CD8-positive, alpha-beta memory T cell (primary cell): ENCODE measurements around the gene HACL1. TPM values are rescaled to one million over a fixed set of nuclear protein-coding genes. Genes with fewer than 3 reads are reported as not detected.

Source experiments
- CTCF ChIA-PET: fragments of 350-600 bp; sonication (Branson Sonifier 250); formaldehyde crosslinking; loops from one replicate; lab custom pipeline; 2021; ENCODE audit warnings: antibody characterized with exemption; lab: Charles Lee
- POLR2A ChIA-PET: fragments of 350-600 bp; sonication (Branson Sonifier 250); formaldehyde crosslinking; loops from one replicate; lab custom pipeline; 2021; ENCODE audit warnings: antibody characterized with exemption; lab: Charles Lee
- DNase-seq, 5 donors: peaks; one replicate each; pipeline versions ENCODE4 v3.0.0 to v3.0.0-alpha.2; 2020 to 2022; ENCODE audit warnings: mixed read lengths in 1 of 5
- H3K27ac ChIP-seq: one replicate; pipeline ENCODE4 v1.7.0; 2013; ENCODE audit warnings: low read depth, mild to moderate bottlenecking, low read length, moderate library complexity
- H3K27me3 ChIP-seq: 2 replicates; pipeline ENCODE4 v1.7.0; 2013; ENCODE audit warnings: low read length, mild to moderate bottlenecking; ENCODE audit not compliant: insufficient read depth, poor library complexity, severe bottlenecking
- H3K36me3 ChIP-seq: 2 replicates; pipeline ENCODE4 v1.7.0; 2013; ENCODE audit warnings: mild to moderate bottlenecking, low read length, moderate library complexity; ENCODE audit not compliant: insufficient read depth
- H3K4me1 ChIP-seq: 2 replicates; pipeline ENCODE4 v1.7.0; 2013; ENCODE audit warnings: mild to moderate bottlenecking, low read length, moderate library complexity; ENCODE audit not compliant: insufficient read depth
- H3K4me3 ChIP-seq: 2 replicates; pipeline ENCODE4 v1.7.0; 2013; ENCODE audit warnings: mild to moderate bottlenecking, low read length
- H3K9me3 ChIP-seq: 2 replicates; pipeline ENCODE4 v1.7.0; 2013; ENCODE audit warnings: mild to moderate bottlenecking, low read length
- H3K27ac Mint-ChIP-seq, 8 donors: one replicate each; pipeline ENCODE4 v1.8.0; 2020 to 2021; ENCODE audit warnings: mixed read lengths in 8 of 8, mild to moderate bottlenecking in 6 of 8, inconsistent platforms in 3 of 8, moderate library complexity in 3 of 8
- H3K27me3 Mint-ChIP-seq, 2 donors: one replicate each; pipeline ENCODE4 v1.8.0; 2020 to 2021; ENCODE audit warnings: mixed read lengths in 2 of 2, mild to moderate bottlenecking in 1 of 2, moderate library complexity in 1 of 2
- H3K36me3 Mint-ChIP-seq, 3 donors: one replicate each; pipeline ENCODE4 v1.8.0; 2020 to 2021; ENCODE audit warnings: mixed read lengths in 3 of 3, inconsistent platforms in 1 of 3, mild to moderate bottlenecking in 1 of 3
- H3K4me1 Mint-ChIP-seq, 3 donors: one replicate each; pipeline ENCODE4 v1.8.0; 2020 to 2021; ENCODE audit warnings: mixed read lengths in 3 of 3, inconsistent platforms in 1 of 3, mild to moderate bottlenecking in 1 of 3
- H3K4me3 Mint-ChIP-seq, 7 donors: one replicate each; pipeline ENCODE4 v1.8.0; 2020 to 2021; ENCODE audit warnings: mixed read lengths in 7 of 7, mild to moderate bottlenecking in 6 of 7, moderate library complexity in 4 of 7, inconsistent platforms in 2 of 7
- H3K9me3 Mint-ChIP-seq, 5 donors: one replicate each; pipeline ENCODE4 v1.8.0; 2020 to 2022; ENCODE audit warnings: mixed read lengths in 5 of 5, mild to moderate bottlenecking in 3 of 5, moderate library complexity in 2 of 5, inconsistent platforms in 1 of 5
- polyA plus RNA-seq: library from polyadenylated mRNA; unstranded; fragments of 300-500 nt; fragmentation: Illumina TruSeq; gene quantifications from one replicate; pipeline ENCODE4 v1.2.3, GENCODE V29; 2021
- total RNA-seq, 2 experiments: library from RNA; stranded (reverse); gene quantifications; one replicate each; pipeline ENCODE4 v1.2.3, GENCODE V29; 2021

The HACL1 gene
- total and polyA plus RNA-seq, 3 experiments from 2014 or later: 34.6 to 37.7 (median 35.0) TPM

DNA sequence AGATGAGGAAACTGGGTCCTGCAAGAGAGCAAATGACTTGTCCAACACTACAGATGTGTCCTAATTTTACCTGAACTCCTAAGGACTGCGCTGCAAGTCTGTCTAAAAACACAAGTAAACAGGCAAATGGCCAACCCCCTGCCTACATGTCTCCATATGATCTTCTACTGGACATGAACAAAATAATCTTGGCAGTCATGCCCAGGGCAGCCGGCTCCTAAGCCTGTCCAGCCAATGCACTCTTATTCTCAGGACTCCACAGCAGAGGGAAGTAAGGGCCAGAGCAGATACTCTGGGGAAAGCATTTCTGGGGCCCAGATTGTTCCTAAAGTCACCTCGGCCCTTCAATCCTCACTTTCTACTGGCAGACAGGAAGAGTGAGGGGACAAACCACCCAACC lies 90.2 kb downstream of the HACL1 start:
- ChIA-PET CTCF (no interaction called here), POLR2A (no interaction called here)
- Histone ChIP-seq H3K27me3 (no peaks in the 10 kb centered on the region), H3K9me3 (no peaks in the 10 kb centered on the region), H3K27ac (no peak overlapping the region), H3K4me1 (no peaks in the 10 kb centered on the region), H3K36me3 (no peaks in the 10 kb centered on the region), H3K4me3 (no peak overlapping the region)
- Mint-ChIP-seq H3K9me3 (no peaks in the 10 kb centered on the region), H3K4me3 (peak overlapping the region in 1 of 7 donors; percentile 12), H3K4me1 (peaks cover 13 to 19% (median 15%) of the 10 kb centered on the region in 3 donors), H3K27ac (peak overlapping the region in 6 of 8 donors; percentile 8 to 94 (median 49)), H3K36me3 (no peaks in the 10 kb centered on the region), H3K27me3 (peaks cover 0 to 2% of the 10 kb centered on the region in 2 donors)
- DNase-seq: no peak

Other genes starting within 250 kb of the HACL1 start
- gene METTL6, start 174.0 kb downstream of the HACL1 start, total RNA-seq: 10 to 100 TPM; 23.2 to 24.4 TPM
- gene METTL6, start 174.0 kb downstream of the HACL1 start, polyA plus RNA-seq: 15.4 TPM
- 10 to 100 TPM; 25.8 to 26.8 TPM for gene EAF1, start 174.0 kb downstream of the HACL1 start, total RNA-seq
- 21.2 TPM for gene EAF1, start 174.0 kb downstream of the HACL1 start, polyA plus RNA-seq
- 1 to 10 TPM; 1.1 to 1.6 TPM for gene COLQ, start 79.9 kb downstream of the HACL1 start, total RNA-seq
- gene COLQ, start 79.9 kb downstream of the HACL1 start, polyA plus RNA-seq: 17.3 TPM
- 1 to 10 TPM; 5.5 to 6.0 TPM for gene BTD, start 176 bp upstream of the HACL1 start, total RNA-seq
- 20.7 TPM for gene BTD, start 176 bp upstream of the HACL1 start, polyA plus RNA-seq
- 10 to 100 TPM; 40.2 to 41.5 TPM for gene ANKRD28, start 196.4 kb upstream of the HACL1 start, total RNA-seq
- 11.2 TPM for gene ANKRD28, start 196.4 kb upstream of the HACL1 start, polyA plus RNA-seq